ENCODE data around the gene TMPRSS9.

TMPRSS9 gene

GRCh38 chr19:2451741-2452140, 91.7 kb downstream of the TMPRSS9 start:
- Histone ChIP-seq H2AK5ac (ENCODE audit: low read length) (no peak overlapping the region), H4K91ac (ENCODE audit: low read depth, low read length) (no peak overlapping the region), H3K27ac (ENCODE audit: low read depth, low read length) (no peak overlapping the region), H3K9ac (ENCODE audit: low read length) (no peak overlapping the region), H3K36me3 (ENCODE audit: control insufficient read depth in 1 of 2, insufficient read depth in 2 of 2, low read length in 2 of 2) (peaks cover 39 to 42% of the 10 kb centered on the region in 2 experiments), H3K4ac (ENCODE audit: low read depth, low read length) (peak overlapping the region; percentile 84), H3K79me2 (ENCODE audit: control insufficient read depth, insufficient read depth, low read length, poor library complexity) (peaks cover 57% of the 10 kb centered on the region), H3K79me1 (ENCODE audit: low read length) (peaks cover 12% of the 10 kb centered on the region), H3K9me3 (ENCODE audit: insufficient read depth, low read depth, low read length) (no peaks in the 10 kb centered on the region), H3K23ac (ENCODE audit: low read length) (no peak overlapping the region), H3K4me2 (ENCODE audit: low read length) (no peak overlapping the region), H2AFZ (ENCODE audit: insufficient read depth, low read length, poor library complexity) (no peak overlapping the region), H3K4me1 (ENCODE audit: control insufficient read depth in 1 of 2, insufficient read depth in 2 of 2, low read length in 2 of 2) (peaks cover 12 to 18% of the 10 kb centered on the region in 2 experiments), H4K12ac (ENCODE audit: low read depth, low read length) (no peak overlapping the region), H2BK120ac (ENCODE audit: insufficient read depth, low read length, poor library complexity) (no peak overlapping the region), H3K27me3 (ENCODE audit: insufficient read depth, low read length) (no peaks in the 10 kb centered on the region), H2BK12ac (ENCODE audit: low read length) (no peak overlapping the region), H4K8ac (ENCODE audit: low read depth, low read length) (no peak overlapping the region), H3K18ac (ENCODE audit: low read length) (no peak overlapping the region), H2BK5ac (ENCODE audit: low read depth, low read length, poor library complexity) (no peak overlapping the region), H3K14ac (ENCODE audit: low read length) (no peak overlapping the region), H3K4me3 (ENCODE audit: low read depth, low read length) (no peak overlapping the region)
- DNase-seq: no peak
- WGBS (ENCODE audit: extremely low coverage, insufficient coverage, insufficient read length): no CpG with 5 or more reads among the region's 18 CpGs

- Histone ChIP-seq H3K79me2 (ENCODE audit: control insufficient read depth, insufficient read depth, low read length, poor library complexity) (peaks cover 46% of the 10 kb centered on the region), H2AK5ac (ENCODE audit: low read length) (no peak overlapping the region), H3K79me1 (ENCODE audit: low read length) (peaks cover 14% of the 10 kb centered on the region), H2BK120ac (ENCODE audit: insufficient read depth, low read length, poor library complexity) (no peak overlapping the region), H4K91ac (ENCODE audit: low read depth, low read length) (peak overlapping the region; percentile 31), H3K9ac (ENCODE audit: low read length) (no peak overlapping the region), H3K27ac (ENCODE audit: low read depth, low read length) (peak overlapping the region; percentile 3), H4K12ac (ENCODE audit: low read depth, low read length) (peak overlapping the region; percentile 64), H3K4ac (ENCODE audit: low read depth, low read length) (peak overlapping the region; percentile 97), H3K36me3 (ENCODE audit: control insufficient read depth in 1 of 2, insufficient read depth in 2 of 2, low read length in 2 of 2) (peaks cover 27 to 29% of the 10 kb centered on the region in 2 experiments), H3K14ac (ENCODE audit: low read length) (peak overlapping the region; percentile 5), H3K4me3 (ENCODE audit: low read depth, low read length) (no peak overlapping the region), H3K18ac (ENCODE audit: low read length) (peak overlapping the region; percentile 66), H3K23ac (ENCODE audit: low read length) (no peak overlapping the region), H2AFZ (ENCODE audit: insufficient read depth, low read length, poor library complexity) (no peak overlapping the region), H3K4me2 (ENCODE audit: low read length) (no peak overlapping the region), H2BK5ac (ENCODE audit: low read depth, low read length, poor library complexity) (peak overlapping the region; percentile 12), H3K9me3 (ENCODE audit: insufficient read depth, low read depth, low read length) (no peaks in the 10 kb centered on the region), H4K8ac (ENCODE audit: low read depth, low read length) (peak overlapping the region; percentile 30), H3K4me1 (ENCODE audit: control insufficient read depth in 1 of 2, insufficient read depth in 2 of 2, low read length in 2 of 2) (peaks cover 15 to 20% of the 10 kb centered on the region in 2 experiments), H3K27me3 (ENCODE audit: insufficient read depth, low read length) (no peaks in the 10 kb centered on the region), H2BK12ac (ENCODE audit: low read length) (peak overlapping the region; percentile 50)
- peak; percentile 56 to 74 for DNase-seq
- WGBS (ENCODE audit: extremely low coverage, insufficient coverage, insufficient read length): no CpG with 5 or more reads among the region's 19 CpGs
Measured at GRCh38 chr19:2453431-2454025, 93.5 kb downstream of the TMPRSS9 start.

- peak overlapping the region; percentile 17 for H4K91ac ChIP-seq (ENCODE audit: low read depth, low read length)
- no peak overlapping the region for H3K14ac ChIP-seq (ENCODE audit: low read length)
- no peak overlapping the region for H3K4me2 ChIP-seq (ENCODE audit: low read length)
- no peaks in the 10 kb centered on the region for H3K27me3 ChIP-seq (ENCODE audit: insufficient read depth, low read length)
- H3K4ac ChIP-seq (ENCODE audit: low read depth, low read length): peak overlapping the region; percentile 100
- peak overlapping the region; percentile 42 for H3K27ac ChIP-seq (ENCODE audit: low read depth, low read length)
- H3K79me1 ChIP-seq (ENCODE audit: low read length): peaks cover 14% of the 10 kb centered on the region
- WGBS (ENCODE audit: extremely low coverage, insufficient coverage, insufficient read length): no CpG with 5 or more reads among the region's 19 CpGs
- peaks cover 22 to 24% of the 10 kb centered on the region in 2 experiments for H3K36me3 ChIP-seq (ENCODE audit: control insufficient read depth in 1 of 2, insufficient read depth in 2 of 2, low read length in 2 of 2)
- no peak overlapping the region for H3K23ac ChIP-seq (ENCODE audit: low read length)
- DNase-seq: peak in 1 of 2 donors; percentile 39
- no peak overlapping the region for H2BK5ac ChIP-seq (ENCODE audit: low read depth, low read length, poor library complexity)
- peaks cover 15 to 20% of the 10 kb centered on the region in 2 experiments for H3K4me1 ChIP-seq (ENCODE audit: control insufficient read depth in 1 of 2, insufficient read depth in 2 of 2, low read length in 2 of 2)
- H3K4me3 ChIP-seq (ENCODE audit: low read depth, low read length): no peak overlapping the region
- peak overlapping the region; percentile 18 for H3K18ac ChIP-seq (ENCODE audit: low read length)
- no peak overlapping the region for H4K8ac ChIP-seq (ENCODE audit: low read depth, low read length)
- H2AFZ ChIP-seq (ENCODE audit: insufficient read depth, low read length, poor library complexity): no peak overlapping the region
- peak overlapping the region; percentile 47 for H4K12ac ChIP-seq (ENCODE audit: low read depth, low read length)
- no peak overlapping the region for H2AK5ac ChIP-seq (ENCODE audit: low read length)
- no peaks in the 10 kb centered on the region for H3K9me3 ChIP-seq (ENCODE audit: insufficient read depth, low read depth, low read length)
- peaks cover 46% of the 10 kb centered on the region for H3K79me2 ChIP-seq (ENCODE audit: control insufficient read depth, insufficient read depth, low read length, poor library complexity)
- no peak overlapping the region for H3K9ac ChIP-seq (ENCODE audit: low read length)
- peak overlapping the region; percentile 41 for H2BK120ac ChIP-seq (ENCODE audit: insufficient read depth, low read length, poor library complexity)
- H2BK12ac ChIP-seq (ENCODE audit: low read length): no peak overlapping the region
Measured at GRCh38 chr19:2454199-2454961, 94.3 kb downstream of the TMPRSS9 start.

GRCh38 chr19:2454962-2455850, 95.1 kb downstream of the TMPRSS9 start:
- peak overlapping the region; percentile 96 for H3K4me3 ChIP-seq (ENCODE audit: low read depth, low read length)
- no peak overlapping the region for H2AFZ ChIP-seq (ENCODE audit: insufficient read depth, low read length, poor library complexity)
- H3K79me1 ChIP-seq (ENCODE audit: low read length): peaks cover 14% of the 10 kb centered on the region
- peaks cover 46% of the 10 kb centered on the region for H3K79me2 ChIP-seq (ENCODE audit: control insufficient read depth, insufficient read depth, low read length, poor library complexity)
- H3K27me3 ChIP-seq (ENCODE audit: insufficient read depth, low read length): no peaks in the 10 kb centered on the region
- H3K4ac ChIP-seq (ENCODE audit: low read depth, low read length): peak overlapping the region; percentile 100
- no peaks in the 10 kb centered on the region for H3K9me3 ChIP-seq (ENCODE audit: insufficient read depth, low read depth, low read length)
- H2BK12ac ChIP-seq (ENCODE audit: low read length): no peak overlapping the region
- peak overlapping the region; percentile 44 for H2AK5ac ChIP-seq (ENCODE audit: low read length)
- H3K4me2 ChIP-seq (ENCODE audit: low read length): peak overlapping the region; percentile 93
- peak overlapping the region; percentile 7 for H3K18ac ChIP-seq (ENCODE audit: low read length)
- H3K14ac ChIP-seq (ENCODE audit: low read length): peak overlapping the region; percentile 97
- H3K27ac ChIP-seq (ENCODE audit: low read depth, low read length): peak overlapping the region; percentile 66
- H3K4me1 ChIP-seq (ENCODE audit: control insufficient read depth in 1 of 2, insufficient read depth in 2 of 2, low read length in 2 of 2): peaks cover 15 to 20% of the 10 kb centered on the region in 2 experiments
- peak overlapping the region; percentile 86 for H4K12ac ChIP-seq (ENCODE audit: low read depth, low read length)
- peak overlapping the region; percentile 59 for H4K8ac ChIP-seq (ENCODE audit: low read depth, low read length)
- H3K36me3 ChIP-seq (ENCODE audit: control insufficient read depth in 1 of 2, insufficient read depth in 2 of 2, low read length in 2 of 2): peaks cover 20 to 23% of the 10 kb centered on the region in 2 experiments
- no peak for DNase-seq
- peak overlapping the region; percentile 99 for H3K9ac ChIP-seq (ENCODE audit: low read length)
- WGBS (ENCODE audit: extremely low coverage, insufficient coverage, insufficient read length): no CpG with 5 or more reads among the region's 14 CpGs
- peak overlapping the region; percentile 97 for H4K91ac ChIP-seq (ENCODE audit: low read depth, low read length)
- H2BK120ac ChIP-seq (ENCODE audit: insufficient read depth, low read length, poor library complexity): peak overlapping the region; percentile 83
- peak overlapping the region; percentile 85 for H2BK5ac ChIP-seq (ENCODE audit: low read depth, low read length, poor library complexity)
- H3K23ac ChIP-seq (ENCODE audit: low read length): no peak overlapping the region
